HUES6 (cell line): ENCODE data around the gene PDE9A.
"Not testable (repeated sequence)": the region's sequence is repeated elsewhere in the genome, so short reads cannot be mapped to it uniquely, and the experiment has no call there.

ENCODE experiments used
- H3K27ac ChIP-seq: 2 replicates; pipeline ENCODE4 v1.7.0; 2013; ENCODE audit warnings: low read depth, mild to moderate bottlenecking, low read length, inconsistent platforms
- H3K27me3 ChIP-seq: 2 replicates; pipeline ENCODE4 v1.6.1; 2013; ENCODE audit warnings: low read length; ENCODE audit not compliant: control insufficient read depth, insufficient read depth
- H3K36me3 ChIP-seq: 2 replicates; pipeline ENCODE4 v1.6.1; 2013; ENCODE audit warnings: low read length; ENCODE audit not compliant: control insufficient read depth, insufficient read depth
- H3K4me1 ChIP-seq: 2 replicates; pipeline ENCODE4 v1.6.1; 2013; ENCODE audit warnings: low read length; ENCODE audit not compliant: control insufficient read depth, insufficient read depth
- H3K4me3 ChIP-seq: 2 replicates; pipeline ENCODE4 v1.5.1; 2013; ENCODE audit warnings: low read depth, low read length
- H3K9ac ChIP-seq: one replicate; pipeline ENCODE4 v1.6.1; 2013; ENCODE audit warnings: mild to moderate bottlenecking, low read length
- H3K9me3 ChIP-seq: 2 replicates; pipeline ENCODE4 v1.6.1; 2013; ENCODE audit warnings: low read depth, low read length; ENCODE audit not compliant: control insufficient read depth, insufficient read depth

PDE9A gene

DNA sequence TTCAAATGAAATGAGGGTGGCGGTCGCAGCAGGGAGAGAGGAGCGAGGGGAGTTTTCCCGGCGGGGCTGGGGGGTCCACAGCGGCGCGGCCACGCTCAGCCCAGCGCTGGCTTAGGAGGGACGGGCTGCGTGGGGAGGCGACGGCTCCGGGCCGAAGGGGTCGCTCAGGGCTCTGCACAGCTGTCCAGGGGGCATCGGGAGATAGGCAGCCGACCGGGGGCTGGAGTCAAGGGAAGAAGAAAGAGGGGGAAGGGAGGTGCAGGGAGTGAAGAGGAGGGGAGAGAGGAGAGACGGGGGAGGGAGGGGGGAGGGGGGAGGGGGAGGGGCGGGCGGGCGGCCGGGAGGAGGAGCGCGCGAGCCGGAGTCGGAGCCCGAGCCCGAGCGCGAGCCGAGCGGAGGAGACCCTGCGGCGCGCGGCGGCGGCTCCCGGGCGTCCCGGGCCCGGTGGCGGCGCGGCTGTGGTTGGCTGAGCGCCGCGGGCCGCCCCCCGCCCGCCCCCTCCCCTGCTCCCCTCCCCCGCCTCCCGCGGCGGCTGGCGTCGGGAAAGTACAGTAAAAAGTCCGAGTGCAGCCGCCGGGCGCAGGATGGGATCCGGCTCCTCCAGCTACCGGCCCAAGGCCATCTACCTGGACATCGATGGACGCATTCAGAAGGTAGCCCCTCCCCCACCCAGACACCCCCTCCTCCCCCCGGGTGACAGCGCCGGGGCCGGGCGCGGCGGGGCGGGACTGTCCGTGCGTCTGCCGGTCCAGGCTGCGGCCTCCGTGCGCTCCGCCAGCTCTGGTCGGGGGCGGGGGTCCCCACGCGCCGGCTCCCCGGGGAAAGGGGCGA, at the start of gene PDE9A:
Gene PDE9A (plus strand): TSS at position 391 of the 831 bp plus-strand sequence. CDS start 194 bp downstream, at position 585.
- no peak within 1 kb of the TSS; the same call in 1 of the 2 replicates for H3K27ac ChIP-seq
- no peaks in the 10 kb centered on the region for H3K9me3 ChIP-seq
- peak within 1 kb of the TSS; percentile 66 for H3K9ac ChIP-seq
- peaks cover 4% of the 10 kb centered on the region; the same call in 1 of the 2 replicates for H3K27me3 ChIP-seq
- peaks cover 37% of the 10 kb centered on the region for H3K4me1 ChIP-seq
- no peaks in the 10 kb centered on the region for H3K36me3 ChIP-seq
- peak within 1 kb of the TSS; percentile 82 for H3K4me3 ChIP-seq

DNA sequence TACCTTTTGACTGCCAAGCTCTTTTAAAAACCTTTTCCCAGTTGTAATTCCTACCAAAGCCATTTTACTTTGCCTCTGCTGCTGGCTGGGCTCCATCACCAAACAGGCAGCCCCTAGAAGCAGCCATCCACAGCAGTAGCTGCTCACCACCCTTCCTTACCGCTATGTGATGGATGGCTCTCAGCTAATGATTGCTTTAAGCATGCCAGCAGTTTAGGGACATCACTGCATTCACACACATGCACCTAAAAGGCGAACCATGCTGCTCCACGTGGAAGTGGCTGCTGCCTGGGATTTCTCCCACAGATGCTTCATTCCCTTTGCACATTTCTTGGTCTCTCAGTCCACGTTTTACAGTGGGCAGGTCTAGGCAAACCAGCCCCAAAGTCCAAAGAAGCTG, 46.3 kb upstream of the PDE9A start:
- no peaks in the 10 kb centered on the region for H3K27me3 ChIP-seq
- H3K36me3 ChIP-seq, result no peaks in the 10 kb centered on the region
- H3K9me3 ChIP-seq, result peaks cover 25% of the 10 kb centered on the region
- no peaks in the 10 kb centered on the region for H3K4me1 ChIP-seq
- H3K4me3 ChIP-seq, result no peak overlapping the region
- no peak overlapping the region for H3K9ac ChIP-seq
- H3K27ac ChIP-seq, result no peak overlapping the region

DNA sequence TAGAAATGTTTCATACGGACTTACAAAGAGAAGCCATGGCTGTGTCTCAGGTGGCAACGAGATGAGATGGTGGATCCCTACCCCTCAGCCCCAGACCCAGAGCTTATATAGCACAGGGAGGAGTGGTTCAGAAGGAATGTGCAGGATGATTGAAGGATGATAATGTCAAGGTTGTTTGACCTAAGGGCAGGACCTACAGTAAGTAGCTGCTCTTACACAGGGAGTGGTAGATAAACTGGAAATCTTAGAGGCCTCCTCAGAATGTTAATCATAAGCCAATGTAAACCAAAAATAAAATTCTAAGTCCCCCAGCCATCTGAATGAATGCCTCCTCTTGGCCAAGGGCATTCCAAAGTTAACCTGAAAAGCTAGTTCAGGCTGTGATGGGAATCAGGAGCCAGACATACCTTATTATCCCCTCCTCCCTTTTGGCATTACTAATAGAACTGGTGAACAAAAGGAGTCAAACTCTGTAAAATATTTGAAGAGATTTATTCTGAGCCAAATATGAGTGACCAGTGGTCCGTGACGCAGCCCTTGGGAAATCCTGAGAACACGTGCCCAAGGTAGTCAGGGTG, 45.8 kb upstream of the PDE9A start:
- Histone ChIP-seq H3K27me3 (no peaks in the 10 kb centered on the region), H3K9ac (no peak overlapping the region), H3K36me3 (no peaks in the 10 kb centered on the region), H3K9me3 (peaks cover 25% of the 10 kb centered on the region), H3K4me1 (no peaks in the 10 kb centered on the region), H3K4me3 (no peak overlapping the region), H3K27ac (no peak overlapping the region)

DNA sequence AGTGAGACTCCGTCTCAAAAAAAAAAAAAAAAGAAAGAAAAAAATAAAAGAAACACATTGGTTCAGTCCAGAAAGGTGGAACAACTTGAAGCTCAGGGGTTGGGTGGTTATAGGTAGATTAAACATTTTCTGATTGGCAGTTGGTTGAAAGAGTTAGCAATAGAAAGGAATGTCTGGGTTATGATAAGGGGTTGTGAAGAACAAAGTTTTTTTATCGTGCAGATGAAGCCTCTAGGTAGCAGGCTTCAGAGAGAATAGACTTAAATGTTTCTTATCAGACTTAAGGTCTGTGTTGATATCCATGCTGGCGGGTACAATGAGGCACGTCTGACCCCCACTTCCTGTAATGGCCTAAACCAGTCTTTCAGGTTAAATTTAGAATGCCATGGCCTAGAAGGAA, 45.0 kb upstream of the PDE9A start:
- no peaks in the 10 kb centered on the region for H3K4me1 ChIP-seq
- no peak overlapping the region for H3K9ac ChIP-seq
- no peaks in the 10 kb centered on the region for H3K27me3 ChIP-seq
- peaks cover 25% of the 10 kb centered on the region for H3K9me3 ChIP-seq
- H3K36me3 ChIP-seq, result no peaks in the 10 kb centered on the region
- H3K27ac ChIP-seq, result no peak overlapping the region
- no peak overlapping the region for H3K4me3 ChIP-seq

DNA sequence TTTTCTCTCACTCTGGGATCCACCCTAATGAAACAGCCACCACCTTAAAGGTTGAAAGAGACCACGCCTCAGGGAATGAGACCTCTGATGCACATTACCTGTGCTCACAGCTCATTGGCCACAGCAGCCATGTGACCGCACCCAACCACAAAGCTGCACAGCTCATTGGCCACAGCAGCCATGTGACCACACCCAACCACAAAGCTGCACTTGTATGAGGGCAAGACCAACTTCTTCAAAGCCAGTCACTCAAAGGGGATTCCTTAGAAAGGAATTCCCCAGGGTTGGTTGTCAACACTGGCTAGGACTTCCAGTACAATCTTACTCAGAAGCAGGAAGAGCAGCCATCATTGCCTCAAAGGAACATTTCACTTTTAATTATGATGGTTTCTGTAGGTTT, 43.6 kb upstream of the PDE9A start:
- Histone ChIP-seq H3K4me3 (no peak overlapping the region), H3K36me3 (no peaks in the 10 kb centered on the region), H3K4me1 (no peaks in the 10 kb centered on the region), H3K27ac (no peak overlapping the region), H3K27me3 (no peaks in the 10 kb centered on the region), H3K9me3 (peaks cover 14% of the 10 kb centered on the region), H3K9ac (no peak overlapping the region)

DNA sequence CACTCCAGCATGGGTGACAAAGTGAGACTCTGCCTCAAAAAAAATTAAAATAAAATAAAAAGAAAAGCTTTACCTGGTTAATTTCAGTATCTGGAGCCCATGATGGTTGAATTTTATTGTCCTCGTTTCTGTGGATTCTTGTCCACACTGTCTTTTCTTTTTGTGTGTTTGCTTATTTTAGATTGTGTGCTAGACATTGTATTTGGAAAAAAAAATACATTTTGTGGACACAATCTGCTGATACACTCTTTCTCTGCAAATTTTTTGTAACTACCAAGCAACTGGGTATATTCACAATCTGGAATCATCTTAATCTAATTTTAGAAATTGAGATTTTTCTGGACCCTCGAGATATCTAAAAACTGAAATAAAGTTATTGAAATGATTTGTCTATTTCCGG, 41.6 kb upstream of the PDE9A start:
- H3K4me3 ChIP-seq, result no peak overlapping the region
- no peak overlapping the region for H3K9ac ChIP-seq
- peaks cover 3% of the 10 kb centered on the region; the same call in 1 of the 2 replicates for H3K27me3 ChIP-seq
- no peaks in the 10 kb centered on the region; the same call in 1 of the 2 replicates for H3K4me1 ChIP-seq
- no peak overlapping the region for H3K27ac ChIP-seq
- H3K9me3 ChIP-seq, result peaks cover 4% of the 10 kb centered on the region
- no peaks in the 10 kb centered on the region for H3K36me3 ChIP-seq

DNA sequence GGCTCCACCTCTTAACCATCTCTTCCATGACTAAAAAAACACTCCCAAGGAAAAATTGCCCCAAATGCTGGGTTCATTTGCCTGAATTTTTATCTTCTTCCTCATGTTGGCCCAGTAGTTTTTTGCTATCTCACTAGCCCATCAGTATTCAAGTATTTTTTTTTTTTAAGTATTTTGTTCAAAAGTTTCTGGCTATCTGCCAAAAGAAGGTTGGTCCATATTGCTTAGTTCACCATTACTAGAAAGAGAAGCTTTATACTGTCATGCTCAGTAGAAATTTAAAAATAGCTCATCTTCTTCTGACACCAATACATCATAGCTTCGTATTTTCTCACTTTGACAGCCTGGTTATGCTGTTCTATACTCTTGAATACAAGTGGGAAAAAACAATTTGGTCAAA, 41.0 kb upstream of the PDE9A start:
- no peaks in the 10 kb centered on the region for H3K36me3 ChIP-seq
- no peak overlapping the region for H3K27ac ChIP-seq
- no peak overlapping the region for H3K9ac ChIP-seq
- H3K4me1 ChIP-seq, result no peaks in the 10 kb centered on the region; the same call in 1 of the 2 replicates
- H3K9me3 ChIP-seq, result peaks cover 2% of the 10 kb centered on the region
- H3K4me3 ChIP-seq, result no peak overlapping the region
- peaks cover 3% of the 10 kb centered on the region; the same call in 1 of the 2 replicates for H3K27me3 ChIP-seq

DNA sequence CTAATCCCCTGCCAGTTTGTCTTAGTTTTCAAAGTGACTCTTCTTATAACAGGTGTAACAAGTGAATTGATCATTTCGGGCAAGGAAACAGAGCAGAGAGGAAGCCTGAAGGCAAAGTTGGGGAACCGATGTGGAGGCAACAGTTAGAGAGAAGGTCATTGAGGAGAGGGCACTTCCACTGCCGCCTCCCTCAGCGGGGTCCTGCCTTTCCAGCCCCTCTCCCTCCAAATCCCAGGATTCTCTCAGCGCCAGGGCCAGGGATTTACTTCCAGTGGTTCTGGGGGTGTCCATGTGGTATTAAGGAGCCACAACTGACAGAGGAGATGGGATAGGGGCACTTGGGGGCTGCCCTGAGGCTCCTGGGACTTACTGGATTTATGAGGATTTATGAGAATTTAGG, 39.7 kb upstream of the PDE9A start:
- H3K4me3 ChIP-seq, result no peak overlapping the region
- H3K4me1 ChIP-seq, result no peaks in the 10 kb centered on the region; the same call in 1 of the 2 replicates
- no peak overlapping the region for H3K9ac ChIP-seq
- no peaks in the 10 kb centered on the region for H3K36me3 ChIP-seq
- H3K27me3 ChIP-seq, result peaks cover 3% of the 10 kb centered on the region; the same call in 1 of the 2 replicates
- H3K9me3 ChIP-seq, result no peaks in the 10 kb centered on the region; the same call in 1 of the 2 replicates
- no peak overlapping the region for H3K27ac ChIP-seq

DNA sequence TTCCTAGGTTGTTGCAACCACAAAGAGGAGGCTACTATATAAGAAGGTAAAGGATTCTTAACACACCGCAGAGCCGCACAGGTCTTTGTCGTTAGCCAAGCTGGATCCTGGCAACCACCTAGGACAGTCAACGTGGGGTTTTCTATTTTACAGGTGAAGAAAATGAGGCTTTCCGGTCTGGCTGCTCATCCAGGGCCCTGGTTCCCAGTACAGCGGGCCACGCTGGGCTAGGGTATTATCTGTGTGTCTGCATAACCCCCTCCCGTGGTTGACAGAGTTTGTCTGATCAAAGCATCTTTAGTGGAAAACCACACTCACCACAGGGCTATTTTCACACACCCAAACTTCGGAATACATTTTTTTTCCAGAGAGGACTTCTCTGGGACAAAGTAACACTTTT, 39.0 kb upstream of the PDE9A start:
- H3K4me3 ChIP-seq, result no peak overlapping the region
- peaks cover 3% of the 10 kb centered on the region; the same call in 1 of the 2 replicates for H3K27me3 ChIP-seq
- no peaks in the 10 kb centered on the region; the same call in 1 of the 2 replicates for H3K4me1 ChIP-seq
- H3K36me3 ChIP-seq, result no peaks in the 10 kb centered on the region
- no peak overlapping the region for H3K9ac ChIP-seq
- no peaks in the 10 kb centered on the region; the same call in 1 of the 2 replicates for H3K9me3 ChIP-seq
- no peak overlapping the region for H3K27ac ChIP-seq

DNA sequence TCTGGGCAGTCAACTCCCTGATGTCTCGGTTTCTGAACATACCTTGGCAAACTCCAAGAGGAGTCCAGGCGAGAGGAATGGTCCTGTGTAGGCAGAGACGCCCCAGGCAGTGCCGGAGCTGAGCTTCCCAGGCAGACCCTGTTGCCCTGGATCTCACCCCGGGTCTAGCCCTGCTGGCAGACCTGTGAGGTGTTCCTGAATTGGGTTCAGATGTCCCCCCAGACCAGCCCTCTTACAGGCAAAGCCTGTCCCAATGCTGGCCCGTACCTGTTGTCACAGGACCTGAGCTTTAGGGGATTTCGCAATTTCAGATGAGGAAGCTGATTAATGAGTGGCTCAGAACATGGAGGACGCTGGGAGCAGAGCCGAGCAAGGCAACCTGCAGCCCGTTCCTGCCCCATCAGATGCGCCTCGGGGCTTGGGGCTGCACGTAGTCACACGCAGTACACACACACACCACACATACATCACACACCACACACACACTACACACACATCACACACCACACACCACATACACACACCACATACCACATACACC, 38.5 kb upstream of the PDE9A start:
- H3K9ac ChIP-seq, result no peak overlapping the region
- no peaks in the 10 kb centered on the region; the same call in 1 of the 2 replicates for H3K9me3 ChIP-seq
- no peaks in the 10 kb centered on the region; the same call in 1 of the 2 replicates for H3K4me1 ChIP-seq
- no peak overlapping the region for H3K27ac ChIP-seq
- H3K36me3 ChIP-seq, result no peaks in the 10 kb centered on the region
- no peak overlapping the region for H3K4me3 ChIP-seq
- peaks cover 3% of the 10 kb centered on the region; the same call in 1 of the 2 replicates for H3K27me3 ChIP-seq

DNA sequence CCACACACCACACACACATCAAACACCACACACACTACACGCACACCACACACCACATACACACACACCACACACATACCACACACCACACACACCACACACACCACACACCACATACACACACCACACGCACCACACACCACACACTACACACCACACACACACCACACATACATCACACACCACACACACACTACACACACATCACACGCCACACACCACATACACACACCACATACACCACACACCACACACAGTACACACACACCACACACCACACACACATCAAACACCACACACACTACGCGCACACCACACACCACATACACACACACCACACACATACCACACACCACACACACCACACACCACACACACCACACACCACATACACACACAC, 38.0 kb upstream of the PDE9A start:
- not testable (repeated sequence) for H3K4me3 ChIP-seq, H3K27me3 ChIP-seq, H3K9ac ChIP-seq

More for the DNA sequence above, 38.0 kb upstream of the PDE9A start:
- H3K27ac ChIP-seq, H3K36me3 ChIP-seq, H3K9me3 ChIP-seq, H3K4me1 ChIP-seq: not testable (repeated sequence)
